HepG2 (cell line): ENCODE measurements around the gene SLC6A4. TPM values are rescaled to one million over a fixed set of nuclear protein-coding genes. Genes with fewer than 3 reads are reported as not detected.

Experiments
- DMTF1 ChIP-seq: sonication (generic); formaldehyde crosslinking; IDR thresholded peaks from 2 replicates; pipeline ENCODE4 v1.4.0; 2020; ENCODE audit warnings: mild to moderate bottlenecking, missing genetic modification reagents
- GRHL1 ChIP-seq: sonication (generic); formaldehyde crosslinking; conservative IDR thresholded peaks from 2 replicates; pipeline ENCODE4 v1.8.0; 2022; ENCODE audit warnings: missing genetic modification reagents
- HES4 ChIP-seq: sonication (generic); formaldehyde crosslinking; IDR thresholded peaks from 2 replicates; pipeline ENCODE4 v1.9.0; 2021; ENCODE audit warnings: mild to moderate bottlenecking, missing genetic modification reagents, borderline replicate concordance
- HNF4A ChIP-seq: sonication (generic); formaldehyde crosslinking; IDR thresholded peaks from 2 replicates; pipeline ENCODE4 v1.4.0; 2020; ENCODE audit warnings: missing genetic modification reagents
- KAT7 ChIP-seq: IDR thresholded peaks from 2 replicates; pipeline ENCODE4 v1.6.1; 2018; ENCODE audit warnings: borderline replicate concordance, missing compliant biosample characterization
- LRRFIP1 ChIP-seq: sonication (generic); formaldehyde crosslinking; conservative IDR thresholded peaks from 2 replicates; pipeline ENCODE4 v1.4.0; 2020; ENCODE audit warnings: missing genetic modification reagents
- MTA1 ChIP-seq: sonication (generic); formaldehyde crosslinking; IDR thresholded peaks from 2 replicates; pipeline ENCODE4 v1.4.0; 2020; ENCODE audit warnings: missing genetic modification reagents, mild to moderate bottlenecking, borderline replicate concordance
- MXI1 ChIP-seq: IDR thresholded peaks from 3 replicates; pipeline ENCODE4 v1.6.1; 2012; ENCODE audit warnings: low read depth, low read length, inconsistent platforms, borderline replicate concordance
- NFKB2 ChIP-seq: sonication (generic); formaldehyde crosslinking; IDR thresholded peaks from 2 replicates; pipeline ENCODE4 v1.4.0; 2020; ENCODE audit warnings: missing genetic modification reagents, borderline replicate concordance
- PAXIP1 ChIP-seq: sonication (generic); formaldehyde crosslinking; conservative IDR thresholded peaks from 2 replicates; pipeline ENCODE4 v1.4.0; 2020; ENCODE audit warnings: mild to moderate bottlenecking, missing genetic modification reagents, moderate library complexity
- POGZ ChIP-seq: sonication (generic); formaldehyde crosslinking; IDR thresholded peaks from 2 replicates; pipeline ENCODE4 v1.4.0; 2020; ENCODE audit warnings: mild to moderate bottlenecking, missing genetic modification reagents
- POLR2A ChIP-seq, 2 experiments: IDR thresholded peaks; 2 replicates each; pipeline ENCODE4 v1.6.1; 2011; ENCODE audit warnings: low read depth in 2 of 2, low read length in 2 of 2, mild to moderate bottlenecking in 1 of 2, moderate library complexity in 1 of 2; ENCODE audit not compliant: insufficient read depth in 1 of 2
- POLR2AphosphoS5 ChIP-seq: IDR thresholded peaks from 2 replicates; pipeline ENCODE4 v1.6.1; 2012; ENCODE audit warnings: low read depth, low read length
- SAFB2 ChIP-seq: sonication (generic); formaldehyde crosslinking; IDR thresholded peaks from 2 replicates; pipeline ENCODE4 v1.5.1; 2020; ENCODE audit warnings: missing genetic modification reagents, low read depth, mild to moderate bottlenecking, borderline replicate concordance
- SALL1 ChIP-seq: sonication (generic); formaldehyde crosslinking; IDR thresholded peaks from 2 replicates; pipeline ENCODE4 v1.8.0; 2022; ENCODE audit warnings: mild to moderate bottlenecking, missing genetic modification reagents
- UBTF ChIP-seq: sonication (generic); formaldehyde crosslinking; IDR thresholded peaks from 2 replicates; pipeline ENCODE4 v1.4.0; 2020; ENCODE audit warnings: mild to moderate bottlenecking, missing genetic modification reagents
- ZFX ChIP-seq: sonication (generic); formaldehyde crosslinking; IDR thresholded peaks from 2 replicates; pipeline ENCODE4 v1.4.0; 2020; ENCODE audit warnings: mild to moderate bottlenecking, low read depth, missing genetic modification reagents, moderate library complexity
- polyA plus RNA-seq, 8 experiments: library from polyadenylated mRNA; depleted of rRNA in 3 of 8; stranded (reverse) in 7 of 8; unstranded in 1 of 8; fragments of >200 nt; fragmentation: Illumina TruSeq in 4 of 8; extraction: Trizol in 4 of 8; gene quantifications; 2 replicates each; pipeline versions ENCODE4 v1.2.1 to v1.2.3, GENCODE V29; 2011 to 2016; ENCODE audit warnings: low read depth in 4 of 8, missing spikeins in 1 of 8, mixed read lengths in 1 of 8; ENCODE audit not compliant: insufficient read depth in 1 of 8
- total RNA-seq, 5 experiments: library from RNA; depleted of rRNA; stranded (reverse); fragments of >200 nt; fragmentation: Illumina TruSeq; extraction: Trizol; gene quantifications; 2 replicates each; pipeline ENCODE4 v1.2.3, GENCODE V29; 2016; ENCODE audit warnings: low read depth in 1 of 5

SLC6A4 gene
- total and polyA plus RNA-seq, 2 of the 13 experiments (the other 11 are each of a cell fraction or from before 2014, with no cell fraction given) = 7.6 to 20.3 TPM

- 0 out of 2 replicates have a peak, but pooled peaks have one; percentile 16 for TF ChIP-seq KAT7 (CRISPR knock-in tag)
- peak; percentile 71; the same call in 1 of the 2 replicates for TF ChIP-seq SALL1 (CRISPR knock-in tag)
- TF ChIP-seq HNF4A (CRISPR knock-in tag) = peak; percentile 87
- TF ChIP-seq GRHL1 (CRISPR knock-in tag) = no peak
- 0 out of 2 replicates have a peak, but pooled peaks have one; percentile 27 for TF ChIP-seq POGZ (CRISPR knock-in tag)
- TF ChIP-seq NFKB2 = no peak
- TF ChIP-seq MTA1 (CRISPR knock-in tag) = 0 out of 2 replicates have a peak, but pooled peaks have one; percentile 28
- peak; percentile 73 for TF ChIP-seq UBTF (CRISPR knock-in tag)
- peak; percentile 72; the same call in 1 of the 2 replicates for TF ChIP-seq ZFX (CRISPR knock-in tag)
- peak; percentile 62 for TF ChIP-seq POLR2AphosphoS5
- TF ChIP-seq LRRFIP1 (CRISPR knock-in tag) = no peak
- TF ChIP-seq PAXIP1 = peak; percentile 71
- TF ChIP-seq HES4 = peak; percentile 45; the same call in 1 of the 2 replicates
- 0 out of 2 replicates have a peak, but pooled peaks have one; percentile 38 for TF ChIP-seq DMTF1 (CRISPR knock-in tag)
- TF ChIP-seq SAFB2 (CRISPR knock-in tag) = no peak
- TF ChIP-seq MXI1 = 0 out of 3 replicates have a peak, but pooled peaks have one; percentile 33
- peak; percentile 45 to 52; a peak in 3 of 4 replicates for TF ChIP-seq POLR2A (IDR thresholded peaks at IDR 0.05; ENCODE audit: insufficient read depth in 1 of 2, low read depth in 2 of 2, low read length in 2 of 2)
These were observed 12.7 kb downstream of the SLC6A4 start (continued) for GRCh38 chr17:30222721-30223175.
